RWPE2 (cell line): ENCODE measurements around the gene METTL27.

Experiments
- ATAC-seq: fragments of 200-7000 bp; cut with Tn5 transposase; 3 replicates; pipeline ENCODE4 v1.9.1; 2021; ENCODE audit warnings: low read depth
- DNase-seq: peaks from one replicate; pipeline ENCODE4 v3.0.0-alpha.2; 2020; ENCODE audit warnings: low spot score
- H3K27ac ChIP-seq: fragments of 450-650 bp; 2 replicates; pipeline ENCODE4 v1.5.1; 2017; ENCODE audit warnings: mild to moderate bottlenecking; ENCODE audit not compliant: poor library complexity, severe bottlenecking
- H3K27me3 ChIP-seq: fragments of 250-450 bp; sonication (Bioruptor Pico); 2 replicates; pipeline ENCODE4 v1.5.1; 2021; ENCODE audit warnings: mild to moderate bottlenecking, moderate library complexity; ENCODE audit not compliant: insufficient read depth, poor library complexity, severe bottlenecking
- H3K36me3 ChIP-seq: fragments of 250-450 bp; sonication (Bioruptor Pico); 2 replicates; pipeline ENCODE4 v1.5.1; 2020; ENCODE audit warnings: low read depth, mild to moderate bottlenecking, moderate library complexity
- H3K4me1 ChIP-seq: fragments of 250-450 bp; sonication (Bioruptor Pico); 2 replicates; pipeline ENCODE4 v1.5.1; 2021; ENCODE audit warnings: mild to moderate bottlenecking, moderate library complexity; ENCODE audit not compliant: insufficient read depth, poor library complexity, severe bottlenecking
- H3K4me3 ChIP-seq: fragments of 250-450 bp; sonication (Bioruptor Pico); 2 replicates; pipeline ENCODE4 v1.5.1; 2021; ENCODE audit warnings: mild to moderate bottlenecking, moderate library complexity; ENCODE audit not compliant: severe bottlenecking
- H3K9me3 ChIP-seq: fragments of 250-450 bp; sonication (Bioruptor Pico); 2 replicates; pipeline ENCODE4 v1.5.1; 2021; ENCODE audit warnings: mild to moderate bottlenecking, moderate library complexity; ENCODE audit not compliant: severe bottlenecking
- TF ChIP-seq, protein P1 (sequence below): fragments of 450-650 bp; IDR thresholded peaks from one replicate; pipeline ENCODE4 v1.5.1; 2017; ENCODE audit warnings: mild to moderate bottlenecking, moderate library complexity; ENCODE audit not compliant: poor library complexity, severe bottlenecking

Gene METTL27

GRCh38 chr7:73832806-73833205, 9.5 kb downstream of the METTL27 start:
- H3K36me3 ChIP-seq: no peaks in the 10 kb centered on the region
- peaks cover 45% of the 10 kb centered on the region for H3K4me1 ChIP-seq
- no peaks in the 10 kb centered on the region for H3K27me3 ChIP-seq
- DNase-seq (no peak), ATAC-seq (no peak)
- H3K9me3 ChIP-seq: no peaks in the 10 kb centered on the region
- peak overlapping the region; percentile 65 for H3K27ac ChIP-seq
- H3K4me3 ChIP-seq: no peak overlapping the region
- TF ChIP-seq, protein P1, sequence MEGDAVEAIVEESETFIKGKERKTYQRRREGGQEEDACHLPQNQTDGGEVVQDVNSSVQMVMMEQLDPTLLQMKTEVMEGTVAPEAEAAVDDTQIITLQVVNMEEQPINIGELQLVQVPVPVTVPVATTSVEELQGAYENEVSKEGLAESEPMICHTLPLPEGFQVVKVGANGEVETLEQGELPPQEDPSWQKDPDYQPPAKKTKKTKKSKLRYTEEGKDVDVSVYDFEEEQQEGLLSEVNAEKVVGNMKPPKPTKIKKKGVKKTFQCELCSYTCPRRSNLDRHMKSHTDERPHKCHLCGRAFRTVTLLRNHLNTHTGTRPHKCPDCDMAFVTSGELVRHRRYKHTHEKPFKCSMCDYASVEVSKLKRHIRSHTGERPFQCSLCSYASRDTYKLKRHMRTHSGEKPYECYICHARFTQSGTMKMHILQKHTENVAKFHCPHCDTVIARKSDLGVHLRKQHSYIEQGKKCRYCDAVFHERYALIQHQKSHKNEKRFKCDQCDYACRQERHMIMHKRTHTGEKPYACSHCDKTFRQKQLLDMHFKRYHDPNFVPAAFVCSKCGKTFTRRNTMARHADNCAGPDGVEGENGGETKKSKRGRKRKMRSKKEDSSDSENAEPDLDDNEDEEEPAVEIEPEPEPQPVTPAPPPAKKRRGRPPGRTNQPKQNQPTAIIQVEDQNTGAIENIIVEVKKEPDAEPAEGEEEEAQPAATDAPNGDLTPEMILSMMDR: no peak

- TF ChIP-seq, protein P1: no peak
- H3K4me3 ChIP-seq: peak overlapping the region; percentile 29
- H3K4me1 ChIP-seq: peaks cover 47% of the 10 kb centered on the region
- H3K9me3 ChIP-seq: no peaks in the 10 kb centered on the region
- DNase-seq (peak; percentile 92), ATAC-seq (peak; percentile 66)
- H3K36me3 ChIP-seq: no peaks in the 10 kb centered on the region
- peak overlapping the region; percentile 65 for H3K27ac ChIP-seq
- no peaks in the 10 kb centered on the region for H3K27me3 ChIP-seq
These were observed 10.3 kb downstream of the METTL27 start for GRCh38 chr7:73831834-73832651.

GRCh38 chr7:73831584-73831833, 10.8 kb downstream of the METTL27 start:
- H3K4me1 ChIP-seq: peaks cover 47% of the 10 kb centered on the region
- DNase-seq (no peak), ATAC-seq (no peak; the same call in 2 of the 3 replicates)
- peak overlapping the region; percentile 29 for H3K4me3 ChIP-seq
- no peaks in the 10 kb centered on the region for H3K36me3 ChIP-seq
- TF ChIP-seq, protein P1: no peak
- H3K9me3 ChIP-seq: no peaks in the 10 kb centered on the region
- H3K27ac ChIP-seq: peak overlapping the region; percentile 65
- H3K27me3 ChIP-seq: no peaks in the 10 kb centered on the region

DNA sequence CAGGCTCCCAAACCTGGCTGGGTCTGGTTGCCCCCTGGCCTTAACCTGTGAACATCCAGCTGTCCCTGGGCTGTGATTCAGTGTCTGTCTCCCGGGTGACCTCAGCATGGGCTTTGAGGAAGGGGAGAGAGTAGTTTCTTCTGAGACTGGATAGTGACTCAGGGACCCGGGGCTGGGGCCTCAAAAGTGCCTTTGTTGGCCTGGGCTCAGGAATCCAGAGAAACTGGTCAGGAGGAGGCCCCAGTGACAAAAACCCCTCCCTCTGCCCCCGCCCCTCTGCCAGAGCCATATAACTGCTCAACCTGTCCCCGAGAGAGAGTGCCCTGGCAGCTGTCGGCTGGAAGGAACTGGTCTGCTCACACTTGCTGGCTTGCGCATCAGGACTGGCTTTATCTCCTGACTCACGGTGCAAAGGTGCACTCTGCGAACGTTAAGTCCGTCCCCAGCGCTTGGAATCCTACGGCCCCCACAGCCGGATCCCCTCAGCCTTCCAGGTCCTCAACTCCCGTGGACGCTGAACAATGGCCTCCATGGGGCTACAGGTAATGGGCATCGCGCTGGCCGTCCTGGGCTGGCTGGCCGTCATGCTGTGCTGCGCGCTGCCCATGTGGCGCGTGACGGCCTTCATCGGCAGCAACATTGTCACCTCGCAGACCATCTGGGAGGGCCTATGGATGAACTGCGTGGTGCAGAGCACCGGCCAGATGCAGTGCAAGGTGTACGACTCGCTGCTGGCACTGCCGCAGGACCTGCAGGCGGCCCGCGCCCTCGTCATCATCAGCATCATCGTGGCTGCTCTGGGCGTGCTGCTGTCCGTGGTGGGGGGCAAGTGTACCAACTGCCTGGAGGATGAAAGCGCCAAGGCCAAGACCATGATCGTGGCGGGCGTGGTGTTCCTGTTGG, 11.4 kb downstream of the METTL27 start, which contains the start of gene CLDN4:
TSS of gene CLDN4 (plus strand) at position 316 of the 903 bp plus-strand sequence. CDS start at position 522, 206 bp downstream.
- ATAC-seq (peak; percentile 49), DNase-seq (peak; percentile 77)
- Histone ChIP-seq H3K36me3 (no peaks in the 10 kb centered on the region), H3K9me3 (no peaks in the 10 kb centered on the region), H3K4me1 (peaks cover 47% of the 10 kb centered on the region), H3K27ac (peak within 1 kb of the TSS; percentile 65), H3K4me3 (peak within 1 kb of the TSS; percentile 29), H3K27me3 (no peaks in the 10 kb centered on the region)
- TF ChIP-seq, protein P1: no peak
